Erythroblast (primary cell): ENCODE results near the gene BHLHE23.

Source experiments
- GATA1 ChIP-seq: IDR thresholded peaks from 2 replicates; pipeline ENCODE4 v1.6.1; 2011; ENCODE audit warnings: low read depth, mild to moderate bottlenecking, control low read depth, low read length, moderate library complexity
- POLR2A ChIP-seq: IDR thresholded peaks from 2 replicates; pipeline ENCODE4 v1.6.1; 2011; ENCODE audit warnings: mild to moderate bottlenecking, low read length

DNA sequence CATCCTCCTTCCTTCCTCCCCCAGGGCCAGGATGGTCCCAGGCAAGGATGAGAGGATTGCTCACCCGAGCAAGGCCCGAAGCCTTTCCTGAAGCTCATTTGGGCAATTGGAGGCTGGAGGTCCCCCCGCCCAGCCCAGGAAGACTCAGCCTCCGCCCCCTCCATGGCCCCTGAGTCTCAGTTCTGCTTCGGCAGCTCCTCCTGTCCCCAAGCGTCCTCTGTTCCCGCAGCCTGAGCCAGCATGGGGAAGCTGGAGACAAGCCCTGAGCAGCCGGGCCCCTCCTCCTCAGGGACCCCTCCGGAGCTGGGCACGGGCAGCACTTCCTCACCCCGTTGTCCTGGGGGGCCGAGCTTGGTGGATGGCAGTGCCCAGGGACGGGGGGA is 28.2 kb downstream of the BHLHE23 start:
- no peak for TF ChIP-seq POLR2A
- no peak for TF ChIP-seq GATA1
